GM19438 (cell line): ENCODE results near the gene RNLS.

ENCODE experiments used
- ATAC-seq: cut with Tn5 transposase; IDR thresholded peaks from one replicate; pipeline ENCODE4 v1.9.1; 2021; ENCODE audit warnings: low read depth; ENCODE audit not compliant: unreplicated experiment

RNLS gene

DNA sequence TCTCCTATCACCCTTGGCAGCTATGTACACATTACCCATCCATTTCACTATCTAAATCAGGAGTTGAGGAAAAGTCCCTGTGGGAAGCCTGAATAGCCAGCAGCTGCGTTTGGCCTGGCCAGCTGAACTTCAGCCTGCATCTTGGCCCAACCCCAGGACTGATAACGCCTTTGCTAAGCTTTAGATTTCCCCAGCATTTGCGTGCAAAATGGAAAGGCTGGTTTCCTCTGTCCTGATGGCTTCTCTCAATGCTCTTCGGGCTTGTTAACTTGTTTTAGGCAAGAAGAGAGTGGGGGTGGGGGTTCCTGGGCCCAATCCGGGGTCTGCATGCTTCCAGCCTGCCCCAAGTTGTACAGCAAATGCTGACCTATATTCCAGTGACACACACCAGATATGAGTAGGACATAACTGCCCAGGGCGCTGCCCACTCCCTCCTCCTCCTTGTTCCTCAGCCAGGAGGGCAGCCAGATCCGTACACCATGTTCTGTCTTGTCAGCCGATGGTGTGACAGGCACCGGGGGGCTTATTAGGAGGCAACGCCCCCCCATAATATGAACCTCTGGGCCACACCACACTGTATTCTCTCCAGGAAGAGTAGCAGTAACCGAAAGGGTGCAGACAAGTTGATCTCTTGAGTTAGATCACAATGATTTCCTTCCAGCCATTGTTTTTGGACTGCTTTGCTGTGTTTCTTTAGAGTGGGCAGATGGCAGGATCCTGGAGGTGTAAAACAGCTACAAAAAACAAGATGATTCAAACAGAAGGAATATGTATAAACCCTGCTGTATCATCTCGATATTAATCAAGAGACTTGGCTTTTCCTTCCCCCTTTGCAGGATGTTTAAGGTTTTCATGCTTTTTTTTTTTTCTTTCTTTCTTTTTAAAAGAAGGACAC lies 339.0 kb downstream of the RNLS start:
- no peak for ATAC-seq

DNA sequence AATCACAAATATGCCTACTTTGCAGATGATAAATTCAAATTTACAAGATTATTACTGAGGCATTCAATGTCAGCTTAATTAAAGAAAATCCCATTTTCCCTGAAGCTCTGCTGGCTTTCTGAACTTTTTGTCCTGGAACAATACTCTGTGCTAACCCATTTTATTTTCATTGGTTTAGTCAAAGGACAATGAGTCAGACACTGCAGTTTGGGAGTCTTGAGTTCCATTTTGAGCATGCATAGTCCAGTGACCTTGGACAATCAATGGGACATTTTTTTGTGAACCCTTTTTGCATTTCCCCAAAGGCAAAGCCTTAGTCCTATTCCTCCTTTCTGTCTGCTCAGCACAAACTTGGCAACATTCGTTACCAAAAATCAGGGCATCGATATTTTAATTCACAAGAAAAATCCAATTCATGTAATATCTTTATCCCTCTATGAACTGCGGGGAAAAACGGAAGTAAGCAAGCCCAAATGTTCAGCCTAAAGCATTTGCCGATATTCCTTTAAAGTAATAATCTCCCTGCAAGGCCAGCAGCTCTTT lies 339.8 kb downstream of the RNLS start:
- no peak for ATAC-seq

DNA sequence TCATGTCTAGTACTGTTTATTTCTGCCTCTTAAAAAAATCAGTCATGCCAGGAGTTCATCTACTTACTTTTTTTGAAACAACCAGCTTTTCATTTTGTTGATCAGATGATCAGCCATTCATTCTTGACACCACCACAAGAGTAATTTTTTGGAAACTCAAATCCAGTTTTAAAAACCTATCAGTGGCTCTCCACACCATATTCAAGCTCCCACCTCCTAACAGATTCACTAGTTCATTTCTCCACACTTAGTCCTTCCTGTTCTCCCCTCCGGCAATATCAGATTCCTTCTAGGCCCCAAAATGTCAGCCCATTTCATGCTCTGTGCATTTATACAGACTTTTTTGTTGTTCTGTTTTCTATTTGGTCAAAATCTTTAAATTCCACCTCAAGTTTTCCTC lies 341.6 kb downstream of the RNLS start:
- ATAC-seq: no peak

DNA sequence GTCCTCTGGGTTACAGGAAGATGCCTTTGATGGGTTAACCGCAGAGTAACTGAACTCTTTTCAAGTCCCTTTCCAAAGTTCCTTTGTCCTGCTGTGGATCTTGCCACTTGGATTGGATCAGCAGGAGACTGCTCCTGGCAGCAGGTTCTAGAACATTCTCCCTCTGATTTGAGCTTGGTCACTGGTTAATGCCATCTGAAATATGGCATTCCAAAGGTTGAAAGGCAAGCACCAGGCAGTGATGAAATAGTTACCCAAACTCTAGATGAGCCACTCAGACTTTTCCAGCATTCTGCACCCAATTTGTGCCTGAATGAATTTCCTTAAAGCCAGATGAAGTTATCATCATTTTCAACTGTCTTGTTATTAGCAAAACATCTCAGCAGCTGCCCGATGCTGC lies 343.9 kb downstream of the RNLS start:
- no peak for ATAC-seq

DNA sequence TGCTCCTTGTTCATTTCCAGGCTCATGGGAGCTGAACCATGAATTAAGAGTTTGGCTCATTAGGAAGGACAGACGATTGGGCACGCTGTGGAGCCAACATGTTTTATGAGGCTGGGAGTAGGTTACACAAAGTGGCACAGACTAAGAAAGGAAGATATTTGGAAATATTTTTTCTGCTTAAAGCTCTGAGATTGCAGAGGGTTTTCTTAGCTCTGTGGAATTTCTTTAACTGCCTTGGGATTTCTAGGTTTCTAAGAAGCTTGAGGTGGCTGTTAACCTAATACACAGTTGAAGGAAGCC lies 344.6 kb downstream of the RNLS start:
- no peak for ATAC-seq

DNA sequence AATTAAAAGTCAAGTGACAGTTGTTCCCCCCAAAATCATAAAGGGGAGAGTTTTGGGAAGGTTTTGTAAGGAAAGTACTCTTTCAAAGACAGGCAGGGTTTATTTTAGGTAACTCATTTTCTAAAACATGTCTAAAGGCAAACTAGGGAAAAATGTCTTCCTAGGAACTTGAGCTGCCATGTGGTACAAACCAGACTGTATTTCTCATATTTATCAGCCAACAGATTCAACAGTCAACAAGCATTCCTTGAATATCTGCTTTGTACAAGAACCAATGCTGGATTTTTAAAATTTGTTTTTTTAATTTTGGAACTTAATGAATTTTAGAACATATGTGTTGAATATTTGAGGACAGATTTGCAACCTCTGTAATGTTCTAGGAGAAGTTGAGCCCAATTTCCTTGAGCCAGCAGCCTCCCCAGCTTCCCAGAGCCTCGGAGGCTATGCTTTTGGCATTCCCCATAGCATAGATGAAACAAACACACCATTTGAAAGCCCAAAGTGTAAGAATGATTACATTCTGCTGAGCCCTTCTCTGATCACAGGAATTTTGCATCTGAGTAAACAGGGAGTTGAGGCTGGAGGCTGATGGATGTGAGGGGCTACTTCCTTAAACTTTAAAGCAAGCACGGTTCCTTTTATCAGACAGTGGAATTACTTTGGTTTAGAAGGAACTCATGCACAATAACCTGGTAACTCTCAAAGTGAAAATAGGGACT lies 345.1 kb downstream of the RNLS start:
- ATAC-seq: no peak

DNA sequence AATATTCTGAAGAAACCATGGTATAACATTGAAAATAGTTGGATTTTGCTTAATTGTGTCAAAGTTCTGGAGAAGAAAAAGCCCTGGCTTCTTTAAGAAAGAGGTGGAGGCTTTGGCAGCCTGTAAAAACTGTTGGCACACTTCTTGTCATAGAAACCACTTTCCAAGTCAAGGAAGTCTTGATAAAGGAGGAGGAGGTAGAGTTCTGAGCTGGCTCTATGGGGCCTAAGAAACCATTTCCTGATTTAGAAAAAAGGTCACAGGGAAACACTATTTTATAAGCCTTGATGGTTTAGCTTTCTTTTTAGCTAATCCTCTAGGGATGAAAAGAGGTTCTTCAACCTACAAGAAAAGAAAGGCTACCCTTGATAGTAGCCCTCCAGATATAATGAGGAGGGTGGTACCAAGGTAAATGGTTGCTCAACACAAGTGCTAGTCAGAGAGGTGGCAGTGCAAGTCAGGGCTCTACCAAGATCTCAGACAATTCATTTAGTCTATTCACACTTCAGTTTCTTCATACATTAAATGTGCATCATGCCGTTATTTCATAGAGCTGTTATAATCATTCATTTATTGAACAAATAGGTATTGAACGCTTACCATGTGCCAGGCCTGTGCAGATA lies 346.9 kb downstream of the RNLS start:
- ATAC-seq: no peak

DNA sequence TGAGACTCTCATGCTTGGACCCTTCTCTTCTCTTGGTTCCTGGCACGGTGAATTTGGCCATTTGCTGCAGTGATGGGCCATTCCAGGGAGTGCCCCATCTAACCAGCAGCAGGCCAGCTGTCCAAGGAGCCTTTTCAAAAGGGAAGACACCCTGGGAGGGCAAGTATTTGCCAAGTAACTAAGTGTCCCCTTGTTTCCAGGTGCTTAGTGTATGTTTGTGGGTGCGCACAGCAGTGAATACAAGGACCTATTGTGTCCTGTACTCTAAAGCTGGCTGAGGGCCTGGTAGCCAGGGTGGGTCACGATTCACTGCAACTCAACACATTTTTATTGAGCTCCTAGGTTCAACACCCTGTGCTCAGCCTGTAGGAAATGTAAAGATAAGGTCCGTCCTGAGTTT lies 348.8 kb downstream of the RNLS start:
- no peak for ATAC-seq

DNA sequence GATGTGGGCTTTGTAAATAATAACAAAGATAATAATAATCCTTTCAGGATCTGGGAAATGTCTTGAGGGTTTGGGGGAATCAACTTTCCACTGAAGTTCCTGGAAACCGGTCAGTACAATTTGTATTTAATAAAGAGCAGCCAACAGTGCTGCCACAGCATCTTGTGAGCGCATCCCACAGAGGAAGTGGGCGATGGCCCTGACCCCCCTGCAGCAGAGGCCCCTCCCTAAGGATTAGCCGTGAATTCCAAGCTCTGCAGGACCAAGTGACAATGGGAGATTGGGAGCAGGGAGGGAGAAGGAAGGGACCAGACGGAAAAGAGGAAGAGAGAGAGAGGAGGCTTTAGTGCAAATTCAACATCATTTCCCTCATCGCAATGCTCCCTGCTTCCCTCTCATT lies 349.2 kb downstream of the RNLS start:
- no peak for ATAC-seq

DNA sequence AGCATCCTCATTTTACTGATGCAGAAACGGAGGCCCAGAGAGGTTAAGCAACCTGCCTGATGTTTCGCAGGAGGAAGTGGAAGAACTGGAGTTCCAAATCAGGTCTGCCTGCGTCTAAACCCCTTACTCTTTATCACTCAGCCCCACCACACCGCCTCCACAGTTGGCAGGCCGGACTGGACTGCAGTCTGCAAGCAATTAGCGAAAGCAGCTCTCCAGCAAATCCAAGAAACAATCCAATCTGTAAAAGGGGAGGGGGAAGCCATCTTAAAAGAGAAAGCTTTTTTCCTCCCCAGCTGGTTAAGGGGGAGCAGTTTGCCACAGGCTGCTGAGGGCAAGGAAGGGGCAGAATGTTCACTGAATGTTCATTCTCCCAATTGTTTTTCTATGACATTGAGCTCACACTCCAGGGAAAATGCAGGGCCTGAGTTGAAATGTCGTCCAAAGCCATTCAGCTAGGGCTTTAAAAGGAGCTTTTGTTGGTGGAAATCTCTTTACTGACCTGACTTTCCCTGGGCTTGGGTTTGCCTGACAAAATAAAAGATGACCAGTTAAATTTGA lies 350.1 kb downstream of the RNLS start:
- no peak for ATAC-seq

DNA sequence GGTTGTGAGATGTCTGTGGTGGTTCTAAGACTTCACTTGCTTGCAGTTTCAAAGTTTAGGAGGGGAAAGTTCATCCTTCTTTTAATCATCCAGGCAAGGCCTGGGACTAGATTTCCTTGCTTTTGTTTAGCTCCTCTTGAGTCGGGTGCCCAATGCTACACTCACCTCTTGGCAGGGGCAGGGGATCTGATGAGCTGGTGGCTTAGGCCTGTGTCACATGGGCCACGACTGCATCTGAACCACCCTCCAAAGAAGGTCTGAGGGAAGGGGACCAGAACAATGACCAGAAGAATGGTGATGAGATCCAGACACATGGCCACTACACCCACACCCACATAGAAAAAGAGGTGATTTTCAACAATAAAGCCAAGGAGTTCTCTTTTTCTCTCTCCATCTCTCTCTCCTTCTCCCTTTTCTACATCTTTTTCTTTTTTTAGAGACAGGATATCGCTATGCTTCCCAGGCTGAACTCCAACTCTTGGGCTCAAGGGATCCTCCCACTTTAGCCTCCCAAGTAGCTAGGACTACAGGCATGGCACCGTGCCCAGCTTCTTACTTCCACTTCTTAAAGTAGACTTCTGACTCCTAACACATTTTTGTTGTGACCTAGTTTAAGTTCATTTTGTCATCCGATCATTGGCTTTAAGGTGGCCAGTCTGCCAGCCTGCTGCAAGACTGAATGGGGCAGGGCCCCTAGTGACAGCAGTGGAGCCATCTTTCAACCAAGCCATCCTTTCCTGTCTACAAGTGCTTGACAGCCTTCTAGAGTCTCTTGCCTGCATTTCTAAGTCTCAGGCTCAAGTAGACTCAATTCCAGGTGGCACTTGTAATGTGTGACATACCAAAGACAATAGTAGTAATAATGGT lies 350.9 kb downstream of the RNLS start:
- no peak for ATAC-seq

DNA sequence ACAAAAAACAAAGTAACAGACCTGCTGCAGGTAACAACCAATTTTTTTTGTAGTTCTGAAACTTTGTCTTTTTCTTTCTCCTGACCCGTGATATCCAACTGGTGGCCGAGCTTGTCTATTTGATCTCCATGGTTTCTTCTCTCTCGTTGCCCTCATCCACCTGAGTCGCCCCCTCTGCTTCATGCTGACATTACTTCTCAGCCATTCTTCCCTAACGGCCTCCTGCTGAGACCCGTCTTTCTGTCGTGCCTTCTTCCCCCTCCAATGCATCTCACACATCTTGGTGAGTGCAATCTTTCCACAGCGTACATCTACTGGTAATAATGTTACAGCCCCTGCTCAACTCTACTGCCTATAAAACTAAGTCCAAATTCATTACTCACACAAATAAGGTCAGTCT lies 352.9 kb downstream of the RNLS start:
- no peak for ATAC-seq

DNA sequence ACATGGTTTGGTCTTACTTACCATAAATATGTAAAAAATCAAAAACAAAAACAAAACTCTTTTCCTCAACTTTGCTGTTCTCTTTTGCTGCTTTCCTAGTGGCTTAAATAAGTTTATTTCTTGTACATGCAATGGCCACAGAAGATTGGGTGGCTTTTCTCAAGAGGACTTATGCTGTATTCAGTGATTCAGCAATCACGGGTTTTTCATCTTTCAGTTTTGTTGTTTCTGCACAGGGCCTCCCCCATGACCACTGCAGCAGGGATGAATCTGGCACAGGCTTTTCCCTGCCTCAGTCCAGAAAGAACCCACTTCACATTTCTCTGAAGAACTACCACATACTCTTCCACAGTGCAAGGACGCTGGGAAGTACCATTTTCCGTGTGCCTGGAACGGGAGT lies 355.0 kb downstream of the RNLS start:
- no peak for ATAC-seq

DNA sequence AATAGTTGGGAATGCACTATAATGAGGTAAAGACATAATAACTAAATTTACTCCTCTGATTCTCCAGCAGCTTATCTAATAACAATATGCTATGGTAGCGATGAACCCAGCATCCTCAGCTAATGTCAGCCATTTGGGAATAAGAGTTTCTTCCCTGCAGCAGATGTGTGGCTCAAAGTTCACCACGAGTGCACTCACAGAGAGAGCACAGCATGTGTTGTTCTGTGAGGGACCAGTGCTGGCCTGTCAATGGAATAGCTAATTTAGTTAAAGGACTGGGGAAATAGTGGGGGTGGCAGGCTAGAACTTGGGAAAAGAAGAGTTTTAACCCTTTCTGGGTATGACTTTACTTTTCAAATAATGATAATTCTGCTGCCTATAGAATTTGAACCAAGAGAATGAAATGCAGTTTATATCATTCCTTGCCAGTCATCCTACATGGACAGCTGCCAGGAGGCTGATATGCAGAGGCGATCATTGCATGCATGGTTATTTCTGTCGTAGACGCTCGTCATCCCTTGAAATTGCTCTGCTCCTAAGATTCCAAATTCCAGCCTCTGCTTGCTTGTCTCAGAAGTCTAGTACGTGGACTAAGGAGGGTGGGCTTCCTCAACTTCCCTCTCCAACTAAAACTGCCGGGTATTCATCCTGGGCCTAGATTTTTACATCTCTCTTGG lies 355.6 kb downstream of the RNLS start:
- ATAC-seq: no peak

DNA sequence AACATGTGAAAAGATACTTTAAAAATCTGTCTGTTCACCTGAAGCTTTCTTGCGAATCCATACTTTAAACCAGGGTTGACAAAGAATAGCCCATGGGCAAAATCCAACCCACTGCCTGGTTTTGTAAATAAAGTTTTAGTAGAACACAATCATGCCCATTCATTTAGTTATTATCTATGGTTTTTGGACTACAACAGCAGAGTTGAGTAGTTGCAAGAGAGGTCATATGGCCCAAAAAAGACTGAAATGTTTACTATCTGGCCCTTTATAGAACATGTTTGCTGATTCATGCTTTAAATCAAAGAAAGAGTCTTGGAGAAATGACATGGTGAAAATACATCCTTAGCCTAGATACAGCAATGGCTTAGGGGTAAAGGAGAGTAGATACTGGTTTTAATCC lies 356.2 kb downstream of the RNLS start:
- no peak for ATAC-seq

DNA sequence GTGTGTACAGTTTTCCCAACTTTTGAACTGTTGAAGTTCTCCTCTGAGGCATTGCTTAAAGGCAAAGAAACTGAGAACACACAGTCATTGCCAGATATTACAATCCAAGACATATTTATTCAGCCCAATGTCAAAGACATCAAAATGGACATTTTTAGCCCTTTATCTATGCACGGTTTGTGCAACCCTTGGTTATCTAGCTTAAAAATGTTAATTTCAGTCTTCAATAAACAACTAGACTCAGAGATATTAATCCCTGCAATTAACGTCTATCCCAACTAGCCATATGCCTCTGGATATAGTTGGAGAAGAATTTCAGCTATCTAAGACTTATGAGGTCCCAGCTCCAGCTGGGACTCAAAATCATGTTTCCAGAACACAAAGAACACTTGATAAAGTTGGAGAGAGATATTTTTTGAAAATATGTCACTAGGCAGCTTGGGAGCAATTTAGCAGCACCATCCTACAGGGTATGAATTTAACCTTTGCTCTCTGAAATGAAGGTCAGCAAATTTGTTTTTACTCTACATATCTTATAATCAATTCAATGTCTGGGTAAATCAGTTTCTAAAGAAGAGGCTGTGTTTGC lies 357.0 kb downstream of the RNLS start:
- no peak for ATAC-seq
